Liver (tissue), 9 donors: ENCODE measurements around the gene MN1. TPM values are rescaled to one million over a fixed set of nuclear protein-coding genes. Genes with fewer than 3 reads are reported as not detected.

Experiments
- DNase-seq: peaks from one replicate; pipeline ENCODE4 v3.0.0-alpha.2; 2017; ENCODE audit warnings: low spot score
- H3K27ac ChIP-seq, 2 donors: one replicate each; pipeline ENCODE4 v1.7.0; 2013; ENCODE audit warnings: inconsistent platforms in 2 of 2, low read length in 2 of 2, control low read depth in 1 of 2, low read depth in 1 of 2, mild to moderate bottlenecking in 1 of 2
- H3K27me3 ChIP-seq, 4 donors: one replicate each; pipeline versions ENCODE4 v1.6.1 to v1.7.0; 2013; ENCODE audit warnings: low read length in 3 of 4, inconsistent platforms in 1 of 4, mild to moderate bottlenecking in 1 of 4, moderate library complexity in 1 of 4; ENCODE audit not compliant: control insufficient read depth in 4 of 4, insufficient read depth in 4 of 4
- H3K36me3 ChIP-seq, 4 donors: one replicate each; pipeline versions ENCODE4 v1.6.1 to v1.7.0; 2013; ENCODE audit warnings: low read length in 3 of 4, mild to moderate bottlenecking in 3 of 4, low read depth in 1 of 4, moderate library complexity in 1 of 4; ENCODE audit not compliant: control insufficient read depth in 4 of 4, insufficient read depth in 3 of 4
- H3K4me1 ChIP-seq, 4 donors: one replicate each; pipeline versions ENCODE4 v1.6.1 to v1.7.0; 2013; ENCODE audit warnings: low read length in 3 of 4, mild to moderate bottlenecking in 3 of 4, moderate library complexity in 1 of 4; ENCODE audit not compliant: control insufficient read depth in 4 of 4, insufficient read depth in 4 of 4
- H3K4me3 ChIP-seq, 3 donors: one replicate each; pipeline versions ENCODE4 v1.6.1 to v1.7.0; 2013; ENCODE audit warnings: low read length in 3 of 3, control low read depth in 1 of 3, low read depth in 1 of 3, mild to moderate bottlenecking in 1 of 3
- H3K9ac ChIP-seq, 2 donors: one replicate each; pipeline ENCODE4 v1.7.0; 2013; ENCODE audit warnings: low read length in 2 of 2, mild to moderate bottlenecking in 2 of 2, moderate library complexity in 2 of 2, control low read depth in 1 of 2, low read depth in 1 of 2
- H3K9me3 ChIP-seq, 4 donors: one replicate each; pipeline versions ENCODE4 v1.6.1 to v1.7.0; 2013; ENCODE audit warnings: low read length in 3 of 4; ENCODE audit not compliant: control insufficient read depth in 4 of 4
- ATF3 ChIP-seq: IDR thresholded peaks from 2 replicates; pipeline ENCODE4 v1.6.1; 2016; ENCODE audit warnings: antibody characterized with exemption
- CTCF ChIP-seq: fragments of 150-350 bp; IDR thresholded peaks from 2 replicates; pipeline ENCODE4 v1.5.1; 2017; ENCODE audit warnings: improper control_type of control experiment, low read depth, low read length; ENCODE audit not compliant: missing input control
- EGR1 ChIP-seq, 2 donors: IDR thresholded peaks; 2 replicates each; pipeline ENCODE4 v1.6.1; 2016 to 2018; ENCODE audit warnings: antibody characterized with exemption in 2 of 2, low read depth in 2 of 2
- FOXA1 ChIP-seq: IDR thresholded peaks from 2 replicates; pipeline ENCODE4 v1.6.1; 2016; ENCODE audit warnings: antibody characterized with exemption
- FOXA2 ChIP-seq: IDR thresholded peaks from 2 replicates; pipeline ENCODE4 v1.6.1; 2016; ENCODE audit warnings: antibody characterized with exemption
- GABPA ChIP-seq, 2 donors: IDR thresholded peaks in 1 of 2; conservative IDR thresholded peaks in 1 of 2; 2 replicates each; pipeline ENCODE4 v1.6.1; 2016; ENCODE audit warnings: antibody characterized with exemption in 2 of 2, mild to moderate bottlenecking in 1 of 2, moderate library complexity in 1 of 2
- HNF4A ChIP-seq, 2 donors: conservative IDR thresholded peaks; 2 replicates each; pipeline ENCODE4 v1.6.1; 2016; ENCODE audit warnings: antibody characterized with exemption in 2 of 2, mild to moderate bottlenecking in 2 of 2
- HNF4G ChIP-seq: IDR thresholded peaks from 2 replicates; pipeline ENCODE4 v1.6.1; 2016; ENCODE audit warnings: antibody characterized with exemption
- JUND ChIP-seq, 2 donors: IDR thresholded peaks; 2 replicates each; pipeline ENCODE4 v1.6.1; 2016; ENCODE audit warnings: antibody characterized with exemption in 2 of 2
- MAX ChIP-seq: IDR thresholded peaks from 2 replicates; pipeline ENCODE4 v1.6.1; 2016; ENCODE audit warnings: antibody characterized with exemption
- NR2F2 ChIP-seq: IDR thresholded peaks from 2 replicates; pipeline ENCODE4 v1.6.1; 2016; ENCODE audit warnings: antibody characterized with exemption
- RAD21 ChIP-seq, 2 donors: IDR thresholded peaks; 2 replicates each; pipeline ENCODE4 v1.6.1; 2016; ENCODE audit warnings: antibody characterized with exemption in 2 of 2, mild to moderate bottlenecking in 2 of 2
- REST ChIP-seq: IDR thresholded peaks from 2 replicates; pipeline ENCODE4 v1.6.1; 2016; ENCODE audit warnings: antibody characterized with exemption, mild to moderate bottlenecking
- RXRA ChIP-seq, 2 donors: IDR thresholded peaks; 2 replicates each; pipeline ENCODE4 v1.6.1; 2017 to 2018; ENCODE audit warnings: antibody characterized with exemption in 2 of 2, mild to moderate bottlenecking in 1 of 2
- SP1 ChIP-seq: IDR thresholded peaks from 2 replicates; pipeline ENCODE4 v1.6.1; 2018; ENCODE audit warnings: antibody characterized with exemption, mild to moderate bottlenecking
- TAF1 ChIP-seq: conservative IDR thresholded peaks from 2 replicates; pipeline ENCODE4 v1.6.1; 2016; ENCODE audit warnings: antibody characterized with exemption, mild to moderate bottlenecking
- YY1 ChIP-seq: IDR thresholded peaks from 2 replicates; pipeline ENCODE4 v1.6.1; 2016; ENCODE audit warnings: antibody characterized with exemption, mild to moderate bottlenecking
- ZBTB33 ChIP-seq: IDR thresholded peaks from 2 replicates; pipeline ENCODE4 v1.6.1; 2016; ENCODE audit warnings: antibody characterized with exemption
- WGBS: extraction: QIAGEN DNeasy Blood & Tissue Kit; methylation state at CpG from one replicate; pipeline ENCODE4 v1.1.7; 2013; 5-methylcytosine and 5-hydroxymethylcytosine counted together
- polyA plus RNA-seq, 2 donors: library from polyadenylated mRNA; stranded (reverse) in 1 of 2; unstranded in 1 of 2; fragments of 200-250 nt in 1 of 2; fragments of >200 nt in 1 of 2; fragmentation: Nextera tagmentation in 1 of 2; extraction: Ambion mirVana in 1 of 2; gene quantifications; one replicate each; pipeline versions ENCODE4 v1.2.1 to v1.2.3, GENCODE V29; 2013 to 2015
- total RNA-seq, 2 donors: library from RNA; depleted of rRNA; stranded (reverse); fragments of >200 nt; gene quantifications; one replicate each; pipeline ENCODE4 v1.2.3, GENCODE V29; 2014
- donor health status: healthy.
- donor health status: healthy.
- donor health status: healthy.
- donor health status: healthy.
- donor health status: healthy.

MN1 gene
- total and polyA plus RNA-seq, 4 donors, result 0.10 to 0.33 (median 0.21) TPM

- 92% methylated on average over 7 of the region's 7 CpGs for WGBS
- Histone ChIP-seq H3K36me3 (peaks cover 0 to 12% (median 6%) of the 10 kb centered on the region in 4 donors), H3K4me1 (peaks cover 4 to 13% (median 13%) of the 10 kb centered on the region in 4 donors), H3K4me3 (no peak overlapping the region), H3K9ac (no peak overlapping the region), H3K9me3 (no peaks in the 10 kb centered on the region), H3K27me3 (no peaks in the 10 kb centered on the region), H3K27ac (no peak overlapping the region)
- DNase-seq, result no peak
- TF ChIP-seq ZBTB33 (no peak), HNF4G (no peak), JUND (IDR thresholded peaks at IDR 0.05) (no peak), FOXA1 (no peak), YY1 (no peak), FOXA2 (no peak), HNF4A (conservative IDR thresholded peaks at IDR 0.05) (no peak), REST (no peak), ATF3 (no peak), CTCF (no peak), EGR1 (IDR thresholded peaks at IDR 0.05; ENCODE audit: low read depth in 2 of 2) (no peak), NR2F2 (no peak), TAF1 (no peak), GABPA (IDR thresholded peaks at IDR 0.05 in 1 of 2, conservative IDR thresholded peaks at IDR 0.05 in 1 of 2) (no peak), RXRA (IDR thresholded peaks at IDR 0.05) (no peak), SP1 (no peak), MAX (no peak), RAD21 (IDR thresholded peaks at IDR 0.05) (no peak)
These were observed 44.1 kb upstream of the MN1 start for GRCh38 chr22:27845644-27846043.
